Panc1 (cell line): ENCODE results near the gene EIF4E3. TPM values are rescaled to one million over a fixed set of nuclear protein-coding genes. Genes with fewer than 3 reads are reported as not detected.

Experiments
- ATAC-seq: fragments of 200-7000 bp; cut with Tn5 transposase; 2 replicates; pipeline ENCODE4 v1.9.1; 2020; ENCODE audit warnings: mild to moderate bottlenecking, moderate library complexity
- BruUV-seq: library from RNA; stranded (reverse); fragments of 400-500 nt; replicated peaks from 2 replicates; lab custom pipeline; 2021; lab: Mats Ljungman, UMichigan
- CTCF ChIA-PET: fragments of 300-600 bp; sonication (Branson Sonifier 250); formaldehyde crosslinking; loops from one replicate; lab custom pipeline; 2022; ENCODE audit warnings: antibody characterized with exemption; lab: Charles Lee
- POLR2A ChIA-PET: fragments of 300-600 bp; sonication (Branson Sonifier 250); formaldehyde crosslinking; loops from one replicate; lab custom pipeline; 2022; ENCODE audit warnings: antibody characterized with exemption; lab: Charles Lee
- DNase-seq: peaks from one replicate; pipeline ENCODE4 v3.0.0-alpha.2; 2010; ENCODE audit warnings: low read depth, low spot score
- H3K27ac ChIP-seq: 2 replicates; pipeline ENCODE4 v1.5.1; 2011; ENCODE audit warnings: mild to moderate bottlenecking, low read length, inconsistent platforms
- H3K27me3 ChIP-seq: fragments of 200-500 bp; sonication (Bioruptor generic); 2 replicates; pipeline ENCODE4 v1.6.0; 2014; ENCODE audit warnings: low read length, inconsistent platforms; ENCODE audit not compliant: control insufficient read depth, insufficient read depth
- H3K36me3 ChIP-seq: fragments of 200-500 bp; sonication (Bioruptor generic); 2 replicates; pipeline ENCODE4 v1.5.1; 2014; ENCODE audit warnings: inconsistent platforms, mild to moderate bottlenecking, low read length, moderate library complexity; ENCODE audit not compliant: control insufficient read depth, insufficient read depth
- H3K4me1 ChIP-seq: 2 replicates; pipeline ENCODE4 v1.5.1; 2011; ENCODE audit warnings: inconsistent platforms, mild to moderate bottlenecking, low read length, moderate library complexity; ENCODE audit not compliant: control insufficient read depth, insufficient read depth
- H3K4me3 ChIP-seq, 2 experiments: 2 replicates each; pipeline ENCODE4 v1.5.1; 2011 to 2012; ENCODE audit warnings: low read depth in 2 of 2, low read length in 2 of 2, mild to moderate bottlenecking in 2 of 2, inconsistent platforms in 1 of 2, moderate library complexity in 1 of 2
- H3K9me3 ChIP-seq: fragments of 200-500 bp; sonication (Bioruptor generic); 2 replicates; pipeline ENCODE4 v1.5.1; 2014; ENCODE audit warnings: low read depth, mild to moderate bottlenecking, inconsistent platforms, low read length, moderate library complexity; ENCODE audit not compliant: control insufficient read depth, insufficient read depth
- POLR2AphosphoS5 ChIP-seq: IDR thresholded peaks from 2 replicates; pipeline ENCODE4 v1.6.1; 2012; ENCODE audit warnings: mild to moderate bottlenecking, low read depth, low read length, moderate library complexity
- SIN3A ChIP-seq: IDR thresholded peaks from 2 replicates; pipeline ENCODE4 v1.6.1; 2012; ENCODE audit warnings: low read depth, mild to moderate bottlenecking, low read length, moderate library complexity, borderline replicate concordance; ENCODE audit not compliant: insufficient read depth
- TCF7L2 ChIP-seq: IDR thresholded peaks from 2 replicates; pipeline ENCODE4 v1.6.1; 2011; ENCODE audit warnings: mild to moderate bottlenecking, low read depth, low read length, inconsistent platforms
- in situ Hi-C: cut with HindIII; loops from 2 replicates; pipeline ENCODE4 v1.10.0; 2016; ENCODE audit warnings: low sequenced_read_pairs, low pct_unique_long_range_greater_than_20kb
- intact Hi-C: fragments of 100-400 bp; cut with micrococcal nuclease; formaldehyde crosslinking; loops from one replicate; pipeline ENCODE4 v1.10.0; 2022; ENCODE audit not compliant: unreplicated experiment
- total RNA-seq: library from RNA; stranded (reverse); gene quantifications from one replicate; pipeline ENCODE4 v1.2.1, GENCODE V29; 2021; ENCODE audit not compliant: unreplicated experiment
- TF ChIP-seq, protein P1 (sequence below), 2 experiments: IDR thresholded peaks; 2 replicates each; pipeline ENCODE4 v1.6.1; 2011 to 2012; ENCODE audit warnings: low read depth in 2 of 2, control low read depth in 1 of 2, low read length in 1 of 2, mild to moderate bottlenecking in 1 of 2, moderate library complexity in 1 of 2; ENCODE audit not compliant: insufficient read depth in 1 of 2
- TF ChIP-seq, protein P2 (sequence below): fragments of 450-650 bp; IDR thresholded peaks from 2 replicates; pipeline ENCODE4 v1.5.1; 2017; ENCODE audit warnings: mild to moderate bottlenecking

EIF4E3 gene
- total RNA-seq, 1 experiment from 2014 or later, result 0.39 TPM

- DNase-seq (no peak), ATAC-seq (no peak)
- Histone ChIP-seq H3K9me3 (no peaks in the 10 kb centered on the region), H3K27ac (no peak overlapping the region), H3K36me3 (no peaks in the 10 kb centered on the region), H3K4me1 (no peaks in the 10 kb centered on the region), H3K4me3 (no peak overlapping the region), H3K27me3 (no peaks in the 10 kb centered on the region)
- no peak for TF ChIP-seq SIN3A
- TF ChIP-seq, protein P1, sequence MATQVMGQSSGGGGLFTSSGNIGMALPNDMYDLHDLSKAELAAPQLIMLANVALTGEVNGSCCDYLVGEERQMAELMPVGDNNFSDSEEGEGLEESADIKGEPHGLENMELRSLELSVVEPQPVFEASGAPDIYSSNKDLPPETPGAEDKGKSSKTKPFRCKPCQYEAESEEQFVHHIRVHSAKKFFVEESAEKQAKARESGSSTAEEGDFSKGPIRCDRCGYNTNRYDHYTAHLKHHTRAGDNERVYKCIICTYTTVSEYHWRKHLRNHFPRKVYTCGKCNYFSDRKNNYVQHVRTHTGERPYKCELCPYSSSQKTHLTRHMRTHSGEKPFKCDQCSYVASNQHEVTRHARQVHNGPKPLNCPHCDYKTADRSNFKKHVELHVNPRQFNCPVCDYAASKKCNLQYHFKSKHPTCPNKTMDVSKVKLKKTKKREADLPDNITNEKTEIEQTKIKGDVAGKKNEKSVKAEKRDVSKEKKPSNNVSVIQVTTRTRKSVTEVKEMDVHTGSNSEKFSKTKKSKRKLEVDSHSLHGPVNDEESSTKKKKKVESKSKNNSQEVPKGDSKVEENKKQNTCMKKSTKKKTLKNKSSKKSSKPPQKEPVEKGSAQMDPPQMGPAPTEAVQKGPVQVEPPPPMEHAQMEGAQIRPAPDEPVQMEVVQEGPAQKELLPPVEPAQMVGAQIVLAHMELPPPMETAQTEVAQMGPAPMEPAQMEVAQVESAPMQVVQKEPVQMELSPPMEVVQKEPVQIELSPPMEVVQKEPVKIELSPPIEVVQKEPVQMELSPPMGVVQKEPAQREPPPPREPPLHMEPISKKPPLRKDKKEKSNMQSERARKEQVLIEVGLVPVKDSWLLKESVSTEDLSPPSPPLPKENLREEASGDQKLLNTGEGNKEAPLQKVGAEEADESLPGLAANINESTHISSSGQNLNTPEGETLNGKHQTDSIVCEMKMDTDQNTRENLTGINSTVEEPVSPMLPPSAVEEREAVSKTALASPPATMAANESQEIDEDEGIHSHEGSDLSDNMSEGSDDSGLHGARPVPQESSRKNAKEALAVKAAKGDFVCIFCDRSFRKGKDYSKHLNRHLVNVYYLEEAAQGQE (IDR thresholded peaks at IDR 0.05; ENCODE audit: insufficient read depth in 1 of 2, low read depth in 2 of 2, low read length in 1 of 2), result no peak
- no peak for TF ChIP-seq TCF7L2
- TF ChIP-seq, protein P2, sequence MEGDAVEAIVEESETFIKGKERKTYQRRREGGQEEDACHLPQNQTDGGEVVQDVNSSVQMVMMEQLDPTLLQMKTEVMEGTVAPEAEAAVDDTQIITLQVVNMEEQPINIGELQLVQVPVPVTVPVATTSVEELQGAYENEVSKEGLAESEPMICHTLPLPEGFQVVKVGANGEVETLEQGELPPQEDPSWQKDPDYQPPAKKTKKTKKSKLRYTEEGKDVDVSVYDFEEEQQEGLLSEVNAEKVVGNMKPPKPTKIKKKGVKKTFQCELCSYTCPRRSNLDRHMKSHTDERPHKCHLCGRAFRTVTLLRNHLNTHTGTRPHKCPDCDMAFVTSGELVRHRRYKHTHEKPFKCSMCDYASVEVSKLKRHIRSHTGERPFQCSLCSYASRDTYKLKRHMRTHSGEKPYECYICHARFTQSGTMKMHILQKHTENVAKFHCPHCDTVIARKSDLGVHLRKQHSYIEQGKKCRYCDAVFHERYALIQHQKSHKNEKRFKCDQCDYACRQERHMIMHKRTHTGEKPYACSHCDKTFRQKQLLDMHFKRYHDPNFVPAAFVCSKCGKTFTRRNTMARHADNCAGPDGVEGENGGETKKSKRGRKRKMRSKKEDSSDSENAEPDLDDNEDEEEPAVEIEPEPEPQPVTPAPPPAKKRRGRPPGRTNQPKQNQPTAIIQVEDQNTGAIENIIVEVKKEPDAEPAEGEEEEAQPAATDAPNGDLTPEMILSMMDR, result no peak
- no peak for TF ChIP-seq POLR2AphosphoS5
- intact Hi-C loops (no loop called here), in situ Hi-C loops (no loop called here)
- POLR2A ChIA-PET, result no interaction called here
- CTCF ChIA-PET, result no interaction called here
- BruUV-seq, result no TSS peak
Measured at GRCh38 chr3:71702131-71703024, 22.8 kb downstream of the EIF4E3 start.

- no peak for ATAC-seq
- Histone ChIP-seq H3K4me3 (no peak overlapping the region), H3K4me1 (no peaks in the 10 kb centered on the region), H3K27ac (no peak overlapping the region), H3K27me3 (no peaks in the 10 kb centered on the region), H3K9me3 (no peaks in the 10 kb centered on the region), H3K36me3 (no peaks in the 10 kb centered on the region)
- BruUV-seq, result no TSS peak
- in situ Hi-C loops, result no loop called here
- TF ChIP-seq, protein P1 (IDR thresholded peaks at IDR 0.05; ENCODE audit: insufficient read depth in 1 of 2, low read depth in 2 of 2, low read length in 1 of 2), result no peak
- TF ChIP-seq POLR2AphosphoS5 (no peak), SIN3A (no peak), TCF7L2 (no peak)
- TF ChIP-seq, protein P2, result no peak
- no peak for DNase-seq
- CTCF ChIA-PET, result no interaction called here
- intact Hi-C loops, result no loop called here
- POLR2A ChIA-PET, result no interaction called here
Measured at GRCh38 chr3:71701251-71701762, 23.9 kb downstream of the EIF4E3 start.
